Measurements from ENCODE around the gene LRP8.

- no peak for TF ChIP-seq POLR2A (IDR thresholded peaks at IDR 0.05)
- TF ChIP-seq, protein P1, sequence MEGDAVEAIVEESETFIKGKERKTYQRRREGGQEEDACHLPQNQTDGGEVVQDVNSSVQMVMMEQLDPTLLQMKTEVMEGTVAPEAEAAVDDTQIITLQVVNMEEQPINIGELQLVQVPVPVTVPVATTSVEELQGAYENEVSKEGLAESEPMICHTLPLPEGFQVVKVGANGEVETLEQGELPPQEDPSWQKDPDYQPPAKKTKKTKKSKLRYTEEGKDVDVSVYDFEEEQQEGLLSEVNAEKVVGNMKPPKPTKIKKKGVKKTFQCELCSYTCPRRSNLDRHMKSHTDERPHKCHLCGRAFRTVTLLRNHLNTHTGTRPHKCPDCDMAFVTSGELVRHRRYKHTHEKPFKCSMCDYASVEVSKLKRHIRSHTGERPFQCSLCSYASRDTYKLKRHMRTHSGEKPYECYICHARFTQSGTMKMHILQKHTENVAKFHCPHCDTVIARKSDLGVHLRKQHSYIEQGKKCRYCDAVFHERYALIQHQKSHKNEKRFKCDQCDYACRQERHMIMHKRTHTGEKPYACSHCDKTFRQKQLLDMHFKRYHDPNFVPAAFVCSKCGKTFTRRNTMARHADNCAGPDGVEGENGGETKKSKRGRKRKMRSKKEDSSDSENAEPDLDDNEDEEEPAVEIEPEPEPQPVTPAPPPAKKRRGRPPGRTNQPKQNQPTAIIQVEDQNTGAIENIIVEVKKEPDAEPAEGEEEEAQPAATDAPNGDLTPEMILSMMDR (IDR thresholded peaks at IDR 0.05), result no peak
Observed at GRCh38 chr1:53276153-53276901, 51.5 kb downstream of the LRP8 start.

All from stomach (tissue), 4 donors.